Measurements from ENCODE around the gene FPGS. TPM values are rescaled to one million over a fixed set of nuclear protein-coding genes. Genes with fewer than 3 reads are reported as not detected.

The FPGS gene
- polyA plus RNA-seq, 1 donor (not counting 4 experiments of a cell fraction or from before 2014, with no cell fraction given), result 38.2 TPM

DNA sequence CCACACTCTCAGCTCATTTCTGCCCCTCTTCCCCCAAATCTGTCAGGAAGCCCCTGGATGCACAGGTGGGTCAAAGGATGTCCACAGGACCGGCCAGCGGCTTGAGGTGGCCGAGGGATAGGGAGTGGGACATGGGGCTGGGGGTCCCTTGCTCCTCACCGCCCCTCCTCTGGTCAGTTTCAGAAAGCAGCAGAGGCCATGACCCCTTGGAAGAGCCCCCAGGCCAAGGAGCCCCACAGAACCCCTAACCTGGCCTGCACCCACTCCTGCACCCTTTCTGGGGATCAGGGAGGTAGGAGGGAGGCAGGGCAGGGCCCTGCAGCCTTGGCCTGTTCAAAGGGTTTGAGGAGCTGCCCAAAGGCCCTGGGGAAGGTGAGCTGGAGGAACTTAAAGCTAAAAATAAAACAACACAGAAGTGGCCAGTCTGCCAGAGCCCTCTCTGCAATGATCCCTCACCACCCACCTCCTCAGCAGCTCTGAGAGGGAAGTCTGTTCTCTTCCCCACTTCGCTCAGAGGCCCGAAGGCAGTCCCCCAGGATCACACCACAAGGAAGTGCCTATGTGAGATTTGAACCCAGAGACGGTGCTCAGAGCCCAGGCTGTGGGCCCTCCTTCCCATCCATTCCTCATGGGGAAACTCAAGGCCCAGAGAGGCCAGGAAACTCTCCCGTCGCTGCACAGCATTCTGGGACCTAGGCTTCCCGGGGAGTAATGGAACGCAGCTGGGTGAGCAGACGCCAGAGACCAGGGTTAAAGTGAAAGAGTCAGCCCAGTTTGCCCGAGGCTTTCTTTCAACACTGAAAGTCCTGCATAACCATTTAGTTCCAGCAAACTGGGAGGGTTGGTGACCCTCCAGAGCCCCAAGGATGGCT, 50.9 kb downstream of the FPGS start:
- H2AFZ ChIP-seq (ENCODE audit: control insufficient read depth, low read length), result no peak overlapping the region
- TF ChIP-seq CTCF (optimal IDR thresholded peaks at IDR 0.05 in 1 of 3, IDR thresholded peaks at IDR 0.05 in 1 of 3, conservative IDR thresholded peaks at IDR 0.05 in 1 of 3; ENCODE audit: extremely low read depth in 1 of 3, insufficient read depth in 2 of 3, low read length in 3 of 3) (no peak), EZH2 (IDR thresholded peaks at IDR 0.05; ENCODE audit: low read length) (no peak)
- peaks cover 4% of the 10 kb centered on the region for H3K27me3 ChIP-seq (ENCODE audit: control insufficient read depth, extremely low read depth, insufficient read depth, low read length)
- H3K9ac ChIP-seq (ENCODE audit: control insufficient read depth, extremely low read depth, insufficient read depth, low read length), result no peak overlapping the region
- H3K27ac ChIP-seq (ENCODE audit: control insufficient read depth, insufficient read depth, low read length), result no peak overlapping the region
- dilution Hi-C loops (cut with MboI; ENCODE audit: extremely low pct_ligation_motif_present, low sequenced_read_pairs), result no loop called here
- no peak overlapping the region for H3K4me2 ChIP-seq (ENCODE audit: control insufficient read depth, extremely low read depth, insufficient read depth, low read depth, low read length)
- DNase-seq (ENCODE audit: low read depth, low spot score) (no peak), FAIRE-seq (no peak)
- H3K79me2 ChIP-seq (ENCODE audit: control insufficient read depth, insufficient read depth, low read length), result no peaks in the 10 kb centered on the region
- H3K36me3 ChIP-seq (ENCODE audit: control insufficient read depth in 2 of 2, extremely low read depth in 1 of 2, insufficient read depth in 2 of 2, low read length in 2 of 2), result no peaks in the 10 kb centered on the region
- H3K4me3 ChIP-seq (ENCODE audit: control insufficient read depth in 2 of 3, extremely low read depth in 1 of 3, insufficient read depth in 2 of 3, low read depth in 1 of 3, low read length in 3 of 3), result no peak overlapping the region
- H3K9me3 ChIP-seq (ENCODE audit: control insufficient read depth, low read depth, low read length), result peaks cover 10% of the 10 kb centered on the region
- no peaks in the 10 kb centered on the region for H4K20me1 ChIP-seq (ENCODE audit: control insufficient read depth, extremely low read depth, insufficient read depth, low read length)
- H3K4me1 ChIP-seq (ENCODE audit: control insufficient read depth, extremely low read depth, insufficient read depth, low read length), result no peaks in the 10 kb centered on the region
- H3K9me1 ChIP-seq (ENCODE audit: control insufficient read depth, extremely low read depth, insufficient read depth, low read length), result no peaks in the 10 kb centered on the region

GRCh38 chr9:127854184-127854806, 51.6 kb downstream of the FPGS start, which contains the start of gene ENG:
Gene ENG, minus strand, starts transcription at chr9:127854658. Its CDS starts 303 bp downstream, at chr9:127854355.
- TF ChIP-seq EZH2 (IDR thresholded peaks at IDR 0.05; ENCODE audit: low read length), result no peak
- TF ChIP-seq CTCF (optimal IDR thresholded peaks at IDR 0.05 in 1 of 3, IDR thresholded peaks at IDR 0.05 in 1 of 3, conservative IDR thresholded peaks at IDR 0.05 in 1 of 3; ENCODE audit: extremely low read depth in 1 of 3, insufficient read depth in 2 of 3, low read length in 3 of 3), result no peak
- no peaks in the 10 kb centered on the region for H3K4me1 ChIP-seq (ENCODE audit: control insufficient read depth, extremely low read depth, insufficient read depth, low read length)
- no peak within 1 kb of the TSS for H3K4me2 ChIP-seq (ENCODE audit: control insufficient read depth, extremely low read depth, insufficient read depth, low read depth, low read length)
- no peaks in the 10 kb centered on the region for H3K9me1 ChIP-seq (ENCODE audit: control insufficient read depth, extremely low read depth, insufficient read depth, low read length)
- peaks cover 7% of the 10 kb centered on the region for H3K9me3 ChIP-seq (ENCODE audit: control insufficient read depth, low read depth, low read length)
- no peak within 1 kb of the TSS for H2AFZ ChIP-seq (ENCODE audit: control insufficient read depth, low read length)
- H3K27ac ChIP-seq (ENCODE audit: control insufficient read depth, insufficient read depth, low read length), result no peak within 1 kb of the TSS
- dilution Hi-C loops (cut with MboI; ENCODE audit: extremely low pct_ligation_motif_present, low sequenced_read_pairs), result no loop called here
- no peaks in the 10 kb centered on the region for H3K79me2 ChIP-seq (ENCODE audit: control insufficient read depth, insufficient read depth, low read length)
- DNase-seq (ENCODE audit: low read depth, low spot score), result no peak
- H3K4me3 ChIP-seq (ENCODE audit: control insufficient read depth in 2 of 3, extremely low read depth in 1 of 3, insufficient read depth in 2 of 3, low read depth in 1 of 3, low read length in 3 of 3), result no peak within 1 kb of the TSS
- no peak for FAIRE-seq
- H3K36me3 ChIP-seq (ENCODE audit: control insufficient read depth in 2 of 2, extremely low read depth in 1 of 2, insufficient read depth in 2 of 2, low read length in 2 of 2), result no peaks in the 10 kb centered on the region
- peaks cover 4% of the 10 kb centered on the region for H3K27me3 ChIP-seq (ENCODE audit: control insufficient read depth, extremely low read depth, insufficient read depth, low read length)
- no peaks in the 10 kb centered on the region for H4K20me1 ChIP-seq (ENCODE audit: control insufficient read depth, extremely low read depth, insufficient read depth, low read length)
- no peak within 1 kb of the TSS for H3K9ac ChIP-seq (ENCODE audit: control insufficient read depth, extremely low read depth, insufficient read depth, low read length)
